Kidney (tissue), 14 donors: ENCODE measurements around the gene ZNF488. TPM values are rescaled to one million over a fixed set of nuclear protein-coding genes. Genes with fewer than 3 reads are reported as not detected.

ENCODE experiments used
- DNase-seq, 5 donors: peaks; one replicate each; pipeline ENCODE4 v3.0.0-alpha.2; 2013 to 2020
- FAIRE-seq: peaks from 2 replicates; lab custom pipeline; 2012; peaks lifted over from hg19 to GRCh38; lab: Jason Lieb, UNC
- H3K27ac ChIP-seq, 2 donors: one replicate each; pipeline ENCODE4 v1.7.0; 2013; ENCODE audit warnings: low read depth in 2 of 2, low read length in 2 of 2, inconsistent platforms in 1 of 2
- H3K27me3 ChIP-seq: one replicate; pipeline ENCODE4 v1.7.1; 2013; ENCODE audit warnings: low read length, inconsistent platforms; ENCODE audit not compliant: control insufficient read depth, insufficient read depth
- H3K36me3 ChIP-seq, 3 donors: one replicate each; pipeline versions ENCODE4 v1.7.0 to v1.7.1; 2013; ENCODE audit warnings: low read length in 3 of 3, control low read depth in 1 of 3, inconsistent platforms in 1 of 3; ENCODE audit not compliant: insufficient read depth in 3 of 3, control insufficient read depth in 2 of 3
- H3K4me1 ChIP-seq, 3 donors: one replicate each; pipeline versions ENCODE4 v1.7.0 to v1.7.1; 2013; ENCODE audit warnings: low read length in 3 of 3, inconsistent platforms in 1 of 3, low read depth in 1 of 3; ENCODE audit not compliant: control insufficient read depth in 2 of 3, insufficient read depth in 2 of 3
- H3K4me3 ChIP-seq, 3 donors: one replicate each; pipeline versions ENCODE4 v1.7.0 to v1.8.1; 2013; ENCODE audit warnings: low read length in 3 of 3, control low read depth in 1 of 3, inconsistent platforms in 1 of 3
- H3K9ac ChIP-seq, 3 donors: one replicate each; pipeline versions ENCODE4 v1.7.0 to v1.7.1; 2013; ENCODE audit warnings: low read length in 3 of 3, control low read depth in 1 of 3, inconsistent platforms in 1 of 3
- H3K9me3 ChIP-seq, 3 donors: one replicate each; pipeline versions ENCODE4 v1.7.0 to v1.7.1; 2013; ENCODE audit warnings: low read length in 3 of 3, control low read depth in 1 of 3, inconsistent platforms in 1 of 3; ENCODE audit not compliant: control insufficient read depth in 2 of 3, insufficient read depth in 1 of 3
- intact Hi-C: fragments of 100-400 bp; cut with DNase I; formaldehyde crosslinking; loops from one replicate; pipeline ENCODE4 v1.11.1; 2022
- polyA plus RNA-seq: library from polyadenylated mRNA; stranded (reverse); fragments of 350-450 nt; fragmentation: Illumina TruSeq; extraction: RNeasy Lipid Tissue Mini Kit (QIAGEN cat#74804); gene quantifications from one replicate; pipeline ENCODE4 v1.2.3, GENCODE V29; 2014; ENCODE audit warnings: low read depth, low replicate concordance; ENCODE audit not compliant: insufficient read depth
- total RNA-seq: library from RNA; stranded (reverse); fragmentation: NEBNext Ultra II Directional; extraction: Animal tissue kit (Norgen Biotek cat#: 25700); gene quantifications from one replicate; pipeline ENCODE4 v1.2.1, GENCODE V29; 2021
- TF ChIP-seq, protein P1 (sequence below): IDR thresholded peaks from 3 replicates; pipeline ENCODE4 v1.5.1; 2012; ENCODE audit warnings: mild to moderate bottlenecking, moderate library complexity, borderline replicate concordance; ENCODE audit not compliant: insufficient read depth; ENCODE audit errors: extremely low read depth
- donor health status: control.
- donor health status: control.
- donor health status: control.
- donor health status: control.
- donor health status: control.
- donor health status: DM: yes; HTN: yes; CAD: no.
- donor health status: Normal renal cell carcinoma (clear cell type).

Gene ZNF488
- total and polyA plus RNA-seq, 2 donors from 2014 or later, result 0.09 to 4.0 TPM

DNA sequence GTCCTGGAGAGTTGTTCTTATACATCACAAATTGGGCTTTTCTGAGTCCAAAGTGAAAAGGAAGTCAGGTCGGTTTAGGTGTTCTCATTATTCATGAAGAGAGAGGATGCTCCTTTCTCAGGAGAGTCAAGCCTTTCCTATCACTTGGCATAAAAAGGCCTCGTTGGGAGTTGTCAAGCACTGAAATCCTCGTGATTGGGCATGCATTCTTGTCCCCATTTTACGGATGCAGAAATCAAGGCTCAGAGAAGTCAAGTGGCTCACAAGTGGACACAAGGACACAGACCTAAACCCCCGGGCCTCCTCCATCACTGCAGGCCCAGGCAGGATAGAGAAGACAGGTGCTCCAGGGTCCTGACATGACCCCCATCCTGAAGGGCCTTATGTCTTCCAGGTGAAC lies 27.4 kb downstream of the ZNF488 start:
- Histone ChIP-seq H3K27me3 (no peaks in the 10 kb centered on the region), H3K9me3 (no peaks in the 10 kb centered on the region), H3K36me3 (no peaks in the 10 kb centered on the region), H3K4me3 (no peak overlapping the region), H3K27ac (no peak overlapping the region), H3K9ac (no peak overlapping the region), H3K4me1 (no peaks in the 10 kb centered on the region)
- no peak for DNase-seq
- intact Hi-C loops, result no loop called here
- FAIRE-seq, result no peak
- TF ChIP-seq, protein P1, sequence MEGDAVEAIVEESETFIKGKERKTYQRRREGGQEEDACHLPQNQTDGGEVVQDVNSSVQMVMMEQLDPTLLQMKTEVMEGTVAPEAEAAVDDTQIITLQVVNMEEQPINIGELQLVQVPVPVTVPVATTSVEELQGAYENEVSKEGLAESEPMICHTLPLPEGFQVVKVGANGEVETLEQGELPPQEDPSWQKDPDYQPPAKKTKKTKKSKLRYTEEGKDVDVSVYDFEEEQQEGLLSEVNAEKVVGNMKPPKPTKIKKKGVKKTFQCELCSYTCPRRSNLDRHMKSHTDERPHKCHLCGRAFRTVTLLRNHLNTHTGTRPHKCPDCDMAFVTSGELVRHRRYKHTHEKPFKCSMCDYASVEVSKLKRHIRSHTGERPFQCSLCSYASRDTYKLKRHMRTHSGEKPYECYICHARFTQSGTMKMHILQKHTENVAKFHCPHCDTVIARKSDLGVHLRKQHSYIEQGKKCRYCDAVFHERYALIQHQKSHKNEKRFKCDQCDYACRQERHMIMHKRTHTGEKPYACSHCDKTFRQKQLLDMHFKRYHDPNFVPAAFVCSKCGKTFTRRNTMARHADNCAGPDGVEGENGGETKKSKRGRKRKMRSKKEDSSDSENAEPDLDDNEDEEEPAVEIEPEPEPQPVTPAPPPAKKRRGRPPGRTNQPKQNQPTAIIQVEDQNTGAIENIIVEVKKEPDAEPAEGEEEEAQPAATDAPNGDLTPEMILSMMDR, result no peak

DNA sequence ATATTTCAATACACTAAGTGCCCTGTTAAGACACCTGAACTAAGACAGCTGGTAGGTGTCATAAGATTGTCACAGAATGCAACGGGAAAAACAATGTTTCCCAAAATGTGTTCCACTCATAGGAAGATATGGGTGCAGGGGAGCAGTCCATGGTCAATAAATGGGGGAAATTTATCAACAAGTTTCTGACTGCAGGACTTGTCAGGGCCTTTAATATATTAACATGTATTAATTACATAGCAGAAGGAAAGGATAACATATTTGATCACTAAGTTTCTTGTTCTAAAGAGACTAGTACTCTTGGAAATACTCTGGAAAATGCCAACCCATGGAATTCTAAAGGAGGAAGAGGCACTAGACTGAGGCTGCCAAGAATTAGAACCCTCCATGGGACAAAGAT lies 29.2 kb downstream of the ZNF488 start:
- TF ChIP-seq, protein P1, result no peak
- FAIRE-seq (no peak), DNase-seq (no peak)
- intact Hi-C loops, result no loop called here
- Histone ChIP-seq H3K4me3 (no peak overlapping the region), H3K4me1 (no peaks in the 10 kb centered on the region), H3K9me3 (no peaks in the 10 kb centered on the region), H3K36me3 (no peaks in the 10 kb centered on the region), H3K9ac (no peak overlapping the region), H3K27me3 (no peaks in the 10 kb centered on the region), H3K27ac (no peak overlapping the region)

DNA sequence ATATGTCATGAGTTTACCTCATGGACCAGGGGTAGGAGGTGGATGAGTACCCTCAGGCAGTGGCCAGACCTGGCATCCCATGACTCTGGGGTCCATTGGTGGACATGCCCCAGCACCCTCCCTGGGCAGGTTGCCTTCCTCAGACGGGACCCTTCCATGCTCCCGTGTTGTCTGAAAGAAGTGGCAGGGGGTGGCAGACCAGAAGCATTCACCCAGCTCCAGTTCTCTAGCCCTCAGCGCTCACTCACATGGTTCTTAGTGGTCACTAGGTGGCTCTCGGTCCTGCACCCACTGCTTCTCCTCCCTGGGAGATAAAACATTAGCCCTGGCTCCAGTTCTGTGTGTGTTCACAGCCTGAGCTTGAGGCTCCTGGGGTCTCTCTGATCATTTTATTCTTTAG lies 29.9 kb downstream of the ZNF488 start:
- FAIRE-seq (no peak), DNase-seq (peak in 2 of 5 donors; percentile 26 to 43)
- TF ChIP-seq, protein P1, result peak; percentile 28
- Histone ChIP-seq H3K27me3 (no peaks in the 10 kb centered on the region), H3K4me3 (no peak overlapping the region), H3K9ac (no peak overlapping the region), H3K9me3 (no peaks in the 10 kb centered on the region), H3K36me3 (no peaks in the 10 kb centered on the region), H3K27ac (no peak overlapping the region), H3K4me1 (no peaks in the 10 kb centered on the region)
- intact Hi-C loops, result no loop called here

DNA sequence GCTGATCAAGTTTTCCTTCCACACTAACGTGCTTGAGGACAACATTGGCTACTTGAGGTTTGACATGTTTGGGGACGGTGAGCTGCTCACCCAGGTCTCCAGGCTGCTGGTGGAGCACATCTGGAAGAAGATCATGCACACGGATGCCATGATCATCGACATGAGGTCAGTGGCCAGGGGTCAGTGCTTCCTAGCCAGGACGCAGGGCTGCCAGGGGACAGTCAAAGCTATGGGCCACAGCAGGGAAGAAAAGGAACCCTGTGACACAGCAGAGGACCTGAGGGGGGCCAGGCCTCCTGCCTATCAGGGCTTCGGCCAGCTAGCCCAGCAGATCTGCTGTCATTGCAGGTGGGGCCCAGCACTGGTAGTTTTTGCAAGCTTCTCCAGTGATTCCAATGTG lies 30.7 kb downstream of the ZNF488 start:
- no peaks in the 10 kb centered on the region for H3K4me1 ChIP-seq
- no peak for FAIRE-seq

More for the DNA sequence above, 30.7 kb downstream of the ZNF488 start:
- H3K27ac ChIP-seq, result no peak overlapping the region
- no peaks in the 10 kb centered on the region for H3K36me3 ChIP-seq
- TF ChIP-seq, protein P1, result no peak
- no peak overlapping the region for H3K9ac ChIP-seq
- intact Hi-C loops, result no loop called here
- DNase-seq, result peak in 1 of 5 donors; percentile 17
- H3K9me3 ChIP-seq, result no peaks in the 10 kb centered on the region
- no peak overlapping the region for H3K4me3 ChIP-seq
- no peaks in the 10 kb centered on the region for H3K27me3 ChIP-seq
